ENCODE measurements around the gene DENND6B.

GRCh38 chr22:50305923-50306566 lies 20.8 kb downstream of the DENND6B start:
- TF ChIP-seq CTCF (conservative IDR thresholded peaks at IDR 0.05), result no peak
- TF ChIP-seq ZFX (IDR thresholded peaks at IDR 0.05), result no peak

Data from C4-2B (cell line).